NCI-H748 (cell line): ENCODE results near the gene DRC7.
"Not testable (repeated sequence)": the region's sequence is repeated elsewhere in the genome, so short reads cannot be mapped to it uniquely, and the experiment has no call there.

ENCODE experiments used
- DNase-seq: peaks from one replicate; lab custom pipeline; 2025; ENCODE audit not compliant: unreplicated experiment; lab: John Stamatoyannopoulos, UW

Gene DRC7

DNA sequence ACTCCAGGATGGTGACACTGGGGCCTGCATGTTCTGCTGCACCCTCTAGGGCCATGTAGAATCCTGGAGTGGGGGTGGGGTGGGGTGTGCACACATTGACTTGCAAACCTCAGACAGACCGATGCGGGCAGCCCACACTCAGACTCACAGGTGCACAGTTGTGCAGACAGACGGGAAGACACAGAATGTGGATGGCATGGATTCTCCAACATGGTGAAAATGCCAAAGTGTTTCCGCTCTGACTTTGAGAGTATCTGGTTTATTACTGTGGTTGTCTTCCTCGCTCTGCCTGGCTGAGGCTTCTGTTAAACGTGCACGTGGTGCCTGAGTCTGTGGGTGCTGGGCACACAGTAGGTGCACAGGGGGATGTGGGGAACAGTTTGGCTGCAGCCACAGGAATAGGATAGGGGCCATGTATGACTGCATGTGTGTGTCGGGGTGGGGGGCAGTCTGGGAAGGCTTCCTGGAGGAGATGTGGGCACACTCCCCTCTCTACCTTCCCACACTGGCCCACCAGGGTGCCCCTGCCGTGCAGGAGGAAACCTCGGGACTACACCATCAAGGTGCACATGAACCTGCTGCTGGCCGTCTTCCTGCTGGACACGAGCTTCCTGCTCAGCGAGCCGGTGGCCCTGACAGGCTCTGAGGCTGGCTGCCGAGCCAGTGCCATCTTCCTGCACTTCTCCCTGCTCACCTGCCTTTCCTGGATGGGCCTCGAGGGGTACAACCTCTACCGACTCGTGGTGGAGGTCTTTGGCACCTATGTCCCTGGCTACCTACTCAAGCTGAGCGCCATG, 35.5 kb upstream of the DRC7 start:
- no peak for DNase-seq

DNA sequence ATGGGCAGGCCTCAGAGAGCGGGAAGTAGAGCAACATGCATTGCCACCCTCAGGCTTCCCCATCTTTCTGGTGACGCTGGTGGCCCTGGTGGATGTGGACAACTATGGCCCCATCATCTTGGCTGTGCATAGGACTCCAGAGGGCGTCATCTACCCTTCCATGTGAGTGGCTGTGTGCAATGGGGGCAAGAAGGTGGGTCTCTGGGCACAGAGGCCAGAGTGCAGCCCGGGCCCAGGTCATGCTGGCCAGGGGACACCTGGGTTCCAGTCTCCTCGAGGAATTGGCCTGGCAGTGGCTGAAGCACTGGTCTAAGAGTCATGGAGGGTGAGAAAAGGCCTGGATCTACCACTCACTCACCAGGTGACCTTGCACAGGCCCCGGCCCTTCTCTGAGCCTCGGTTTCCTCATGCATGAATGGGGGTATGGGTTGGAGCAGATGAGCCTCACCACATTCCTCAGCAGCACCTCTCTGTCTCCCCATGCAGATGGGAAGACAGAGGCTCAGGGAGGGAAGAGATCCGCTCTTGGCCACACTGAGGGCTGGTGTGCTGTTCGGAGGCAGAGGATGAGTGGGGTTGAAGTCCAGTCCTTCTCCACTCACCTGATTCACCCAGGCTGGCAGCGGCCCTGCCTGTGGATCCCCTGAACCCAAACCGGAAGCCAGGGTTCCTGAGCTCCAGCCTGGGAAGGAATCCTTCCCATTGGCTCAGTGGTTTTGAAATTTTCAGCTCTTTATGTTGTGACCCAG, 33.7 kb upstream of the DRC7 start:
- DNase-seq, result no peak

DNA sequence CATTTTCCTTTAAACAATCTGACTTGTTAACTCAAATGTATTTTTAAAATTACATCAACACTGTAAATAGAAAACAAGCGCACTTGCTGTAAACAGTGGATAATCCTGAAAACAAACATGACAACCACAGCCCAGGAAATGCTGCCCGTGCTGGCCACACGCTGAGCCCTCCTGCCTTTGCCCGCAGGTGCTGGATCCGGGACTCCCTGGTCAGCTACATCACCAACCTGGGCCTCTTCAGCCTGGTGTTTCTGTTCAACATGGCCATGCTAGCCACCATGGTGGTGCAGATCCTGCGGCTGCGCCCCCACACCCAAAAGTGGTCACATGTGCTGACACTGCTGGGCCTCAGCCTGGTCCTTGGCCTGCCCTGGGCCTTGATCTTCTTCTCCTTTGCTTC, 33.1 kb upstream of the DRC7 start:
- DNase-seq, result no peak

DNA sequence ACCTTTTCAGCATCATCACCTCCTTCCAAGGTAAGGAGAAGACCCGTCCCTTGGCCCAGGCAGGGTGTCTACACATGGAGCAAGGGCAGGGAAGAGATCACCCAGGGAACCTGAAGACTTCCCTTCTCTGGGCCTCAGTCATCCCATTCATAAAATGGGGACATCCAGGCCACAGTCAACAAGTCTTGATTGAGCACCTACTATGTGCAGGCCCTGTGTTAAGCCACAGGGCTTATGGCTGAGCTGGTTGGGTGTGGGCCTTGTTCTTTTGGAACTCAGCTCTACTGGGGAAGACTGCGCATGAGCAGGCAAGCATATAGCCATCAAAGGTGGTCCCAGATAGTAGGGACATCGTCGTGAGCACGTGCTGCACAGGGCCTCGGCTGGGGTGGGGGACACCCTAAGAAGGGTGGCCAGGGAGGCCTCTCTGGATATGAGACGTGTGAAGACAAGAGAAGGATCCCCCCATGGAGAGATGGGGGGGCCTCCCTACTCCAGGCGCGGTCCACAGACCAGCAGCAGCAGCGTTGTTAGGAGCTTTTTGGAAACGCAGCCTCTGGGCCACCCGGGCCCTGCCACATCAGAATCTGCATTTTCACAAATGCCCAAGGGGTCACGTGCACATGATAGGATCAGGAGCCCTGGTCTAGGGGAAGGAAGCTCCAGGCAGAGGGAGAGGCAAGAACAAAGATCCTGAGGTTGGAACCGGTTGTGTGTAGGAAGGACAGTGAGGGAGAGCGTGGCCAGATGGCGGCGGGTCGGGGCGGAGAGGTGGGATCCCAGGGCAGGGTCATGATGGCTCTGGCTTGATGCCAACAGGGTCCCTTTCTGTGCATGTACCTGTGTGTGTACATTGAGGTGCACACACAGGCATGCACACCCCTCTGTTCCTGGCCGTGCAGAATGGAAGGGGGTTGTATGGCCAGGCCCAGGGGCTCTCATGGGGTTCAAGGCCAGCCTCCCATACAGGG, 32.4 kb upstream of the DRC7 start:
- DNase-seq, result no peak

DNA sequence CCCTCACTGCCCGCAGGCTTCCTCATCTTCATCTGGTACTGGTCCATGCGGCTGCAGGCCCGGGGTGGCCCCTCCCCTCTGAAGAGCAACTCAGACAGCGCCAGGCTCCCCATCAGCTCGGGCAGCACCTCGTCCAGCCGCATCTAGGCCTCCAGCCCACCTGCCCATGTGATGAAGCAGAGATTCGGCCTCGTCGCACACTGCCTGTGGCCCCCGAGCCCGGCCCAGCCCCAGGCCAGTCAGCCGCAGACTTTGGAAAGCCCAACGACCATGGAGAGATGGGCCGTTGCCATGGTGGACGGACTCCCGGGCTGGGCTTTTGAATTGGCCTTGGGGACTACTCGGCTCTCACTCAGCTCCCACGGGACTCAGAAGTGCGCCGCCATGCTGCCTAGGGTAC, 31.2 kb upstream of the DRC7 start:
- DNase-seq, result no peak

DNA sequence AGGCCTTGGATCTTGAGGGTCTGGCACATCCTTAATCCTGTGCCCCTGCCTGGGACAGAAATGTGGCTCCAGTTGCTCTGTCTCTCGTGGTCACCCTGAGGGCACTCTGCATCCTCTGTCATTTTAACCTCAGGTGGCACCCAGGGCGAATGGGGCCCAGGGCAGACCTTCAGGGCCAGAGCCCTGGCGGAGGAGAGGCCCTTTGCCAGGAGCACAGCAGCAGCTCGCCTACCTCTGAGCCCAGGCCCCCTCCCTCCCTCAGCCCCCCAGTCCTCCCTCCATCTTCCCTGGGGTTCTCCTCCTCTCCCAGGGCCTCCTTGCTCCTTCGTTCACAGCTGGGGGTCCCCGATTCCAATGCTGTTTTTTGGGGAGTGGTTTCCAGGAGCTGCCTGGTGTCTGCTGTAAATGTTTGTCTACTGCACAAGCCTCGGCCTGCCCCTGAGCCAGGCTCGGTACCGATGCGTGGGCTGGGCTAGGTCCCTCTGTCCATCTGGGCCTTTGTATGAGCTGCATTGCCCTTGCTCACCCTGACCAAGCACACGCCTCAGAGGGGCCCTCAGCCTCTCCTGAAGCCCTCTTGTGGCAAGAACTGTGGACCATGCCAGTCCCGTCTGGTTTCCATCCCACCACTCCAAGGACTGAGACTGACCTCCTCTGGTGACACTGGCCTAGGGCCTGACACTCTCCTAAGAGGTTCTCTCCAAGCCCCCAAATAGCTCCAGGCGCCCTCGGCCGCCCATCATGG, 30.5 kb upstream of the DRC7 start:
- DNase-seq, result no peak

DNA sequence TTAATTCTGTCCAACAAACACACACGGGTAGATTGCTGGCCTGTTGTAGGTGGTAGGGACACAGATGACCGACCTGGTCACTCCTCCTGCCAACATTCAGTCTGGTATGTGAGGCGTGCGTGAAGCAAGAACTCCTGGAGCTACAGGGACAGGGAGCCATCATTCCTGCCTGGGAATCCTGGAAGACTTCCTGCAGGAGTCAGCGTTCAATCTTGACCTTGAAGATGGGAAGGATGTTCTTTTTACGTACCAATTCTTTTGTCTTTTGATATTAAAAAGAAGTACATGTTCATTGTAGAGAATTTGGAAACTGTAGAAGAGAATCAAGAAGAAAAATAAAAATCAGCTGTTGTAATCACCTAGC, 30.0 kb upstream of the DRC7 start:
- DNase-seq, result no peak

DNA sequence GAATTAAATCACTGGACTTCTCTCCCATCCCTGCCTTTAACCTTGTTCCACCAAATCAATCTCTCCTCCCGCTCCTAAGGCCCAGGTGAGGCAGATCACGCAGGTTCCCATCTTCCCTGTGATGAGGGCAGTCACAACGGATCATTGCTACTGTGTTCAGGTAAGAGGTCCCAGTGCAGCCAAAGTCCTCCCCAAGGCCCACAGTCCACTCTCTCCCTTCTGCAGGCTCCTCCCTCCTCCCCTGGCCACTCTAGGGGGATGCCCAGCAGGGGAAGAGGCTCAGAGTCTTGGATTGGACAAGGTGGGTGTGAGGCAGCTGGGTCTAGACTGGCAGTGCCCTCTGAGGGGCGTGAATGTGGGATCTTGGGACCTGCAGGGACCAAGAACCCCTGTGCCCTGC, 29.1 kb upstream of the DRC7 start:
- DNase-seq, result no peak

DNA sequence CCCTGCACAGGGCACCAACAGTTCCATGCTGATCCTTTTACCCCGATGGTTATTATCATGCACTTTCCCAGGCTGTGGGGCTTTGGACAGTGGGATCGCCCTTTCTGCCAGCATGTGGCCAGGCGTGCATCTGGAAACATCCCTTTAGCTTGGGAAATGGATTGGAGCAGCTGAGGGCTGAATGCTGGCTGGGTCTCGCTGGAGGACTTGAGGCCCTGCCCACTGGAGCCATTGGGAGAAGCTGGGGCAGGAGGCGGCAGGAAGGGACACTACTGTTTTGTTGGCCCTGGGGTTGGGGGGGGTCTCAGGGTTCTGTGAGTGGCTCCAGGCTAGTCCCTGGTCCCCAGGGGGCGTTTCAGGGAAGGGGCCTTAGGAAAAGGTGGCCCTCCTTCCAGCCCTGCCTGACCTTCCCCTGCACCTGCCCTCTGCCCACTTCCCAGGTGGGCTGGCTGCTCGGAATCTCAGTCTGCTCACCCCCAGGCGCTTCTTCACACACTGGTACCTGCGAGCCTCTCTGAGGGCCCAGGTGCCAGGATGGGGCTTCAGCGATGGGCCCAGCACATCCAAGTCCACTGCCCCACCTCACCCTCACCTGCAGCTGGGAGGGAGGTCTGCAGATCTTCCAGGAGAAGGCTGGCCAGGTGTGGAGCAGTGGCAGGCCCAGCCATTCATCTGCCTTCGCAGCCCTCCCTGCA, 28.1 kb upstream of the DRC7 start:
- no peak for DNase-seq

DNA sequence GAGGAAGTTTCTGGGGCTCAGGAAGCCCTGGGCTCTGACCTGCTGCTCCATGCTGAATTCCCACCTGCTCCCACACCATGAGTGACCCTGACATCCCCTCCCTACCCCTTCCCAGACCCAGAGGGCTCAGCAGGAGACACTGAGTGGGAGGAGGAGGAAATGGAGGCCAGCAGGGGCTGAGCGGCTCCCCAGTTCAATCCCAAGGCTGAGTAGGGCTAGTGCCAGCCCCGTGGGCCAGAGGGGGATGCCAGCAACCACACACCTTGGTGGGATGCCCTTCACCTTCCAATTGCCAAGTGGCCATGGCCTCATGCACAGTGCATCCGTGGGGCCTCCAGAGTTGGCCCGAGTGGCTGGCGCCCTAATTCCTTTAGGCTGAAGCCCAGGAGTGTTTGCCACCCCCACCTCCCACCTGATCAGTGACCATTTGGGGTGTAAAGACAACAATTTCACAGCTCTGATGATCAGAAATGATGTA, 27.5 kb upstream of the DRC7 start:
- no peak for DNase-seq

DNA sequence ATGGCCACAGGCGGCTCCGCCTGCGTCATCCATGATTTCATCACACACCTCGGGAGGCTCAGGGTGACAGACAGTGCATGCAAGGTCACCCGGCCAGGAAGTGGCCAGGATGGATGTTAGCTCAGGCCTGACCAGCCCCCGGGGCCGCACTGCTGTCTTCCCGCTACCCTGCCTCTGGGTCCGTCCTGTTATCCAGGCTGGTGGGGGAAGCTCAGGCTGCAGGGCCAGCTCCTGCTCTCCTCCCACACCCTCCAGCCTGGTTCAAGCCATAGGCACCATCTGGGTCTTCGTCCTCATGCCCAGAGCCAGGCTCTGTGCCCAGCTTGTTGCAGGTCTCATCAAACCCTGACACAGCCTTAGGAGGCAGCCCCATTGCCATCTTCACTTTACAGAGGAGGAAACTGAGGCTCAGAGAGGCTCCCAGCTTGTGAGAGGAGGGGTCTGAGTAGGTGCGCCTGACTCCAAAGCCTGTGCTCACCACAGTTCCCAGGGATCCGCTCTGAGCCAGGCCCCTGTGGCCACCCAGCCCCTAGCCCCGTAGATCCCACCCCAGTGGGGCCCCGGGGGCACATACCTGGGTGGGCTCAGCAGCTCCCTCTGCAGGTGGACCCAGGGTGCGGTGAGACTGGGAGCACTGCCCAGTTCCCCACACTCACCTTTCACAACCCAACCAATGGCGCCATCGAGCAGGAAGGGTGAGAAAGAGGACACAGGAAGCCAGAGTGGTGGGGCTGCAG, 26.9 kb upstream of the DRC7 start:
- DNase-seq, result no peak

DNA sequence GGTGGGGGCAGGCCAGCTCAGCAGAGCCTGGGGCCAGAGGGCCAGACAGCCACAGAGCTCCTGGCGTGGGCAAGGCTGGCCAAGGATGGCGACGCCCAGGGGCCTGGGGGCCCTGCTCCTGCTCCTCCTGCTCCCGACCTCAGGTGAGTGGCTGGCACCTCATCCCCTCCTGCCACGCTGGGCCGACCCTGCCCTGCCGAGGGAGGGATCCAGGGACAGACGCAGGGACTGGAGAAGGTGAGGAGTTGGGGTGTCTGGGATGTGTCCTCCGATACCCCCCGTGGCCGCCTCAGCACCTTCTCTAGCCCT, 26.4 kb upstream of the DRC7 start, which contains the start of gene ADGRG3:
ADGRG3 (plus strand) TSS at position 44 of the 309 bp plus-strand sequence; CDS start at position 86, 42 bp downstream.
- no peak for DNase-seq

DNA sequence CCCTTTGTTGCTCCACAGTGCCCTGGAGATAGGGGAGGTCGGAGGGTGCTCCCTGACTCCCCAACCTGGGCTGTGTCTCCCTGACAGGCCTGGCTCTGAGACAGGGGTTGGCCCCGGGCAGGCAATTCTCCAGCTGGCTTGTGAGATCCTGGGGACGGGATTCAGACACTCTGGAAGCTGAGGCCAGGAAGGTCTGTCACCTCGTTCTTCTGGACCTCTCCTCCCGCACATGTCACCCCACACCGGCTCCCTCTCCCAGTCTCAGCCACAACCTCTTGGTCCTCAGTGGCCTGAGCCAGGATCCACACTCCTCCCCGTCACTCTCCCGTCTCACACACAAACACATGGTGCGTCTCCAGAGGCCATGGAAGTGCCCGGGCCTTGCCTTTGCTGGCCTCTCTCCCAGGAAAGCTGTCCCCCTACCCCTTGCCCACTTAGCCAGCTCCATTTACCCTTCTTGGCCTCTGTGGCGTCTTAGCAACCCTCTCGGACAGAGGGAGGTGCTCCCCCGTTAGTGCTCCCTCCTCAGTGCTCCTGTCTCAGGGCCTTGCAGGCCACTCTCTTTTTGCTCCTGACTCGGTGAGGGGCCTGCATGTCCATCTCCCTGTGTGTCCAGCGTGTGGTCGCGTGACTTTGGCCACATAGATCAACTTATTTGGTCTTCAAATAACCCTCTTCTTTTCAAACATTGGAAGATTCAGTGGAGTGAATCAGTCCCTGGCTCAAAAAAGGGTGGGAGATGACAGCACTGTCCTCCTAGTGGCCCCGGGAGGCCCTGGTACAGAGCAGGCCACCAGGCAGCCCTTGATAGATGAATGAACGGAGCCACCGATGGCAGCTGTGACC, 25.8 kb upstream of the DRC7 start:
- DNase-seq, result no peak

DNA sequence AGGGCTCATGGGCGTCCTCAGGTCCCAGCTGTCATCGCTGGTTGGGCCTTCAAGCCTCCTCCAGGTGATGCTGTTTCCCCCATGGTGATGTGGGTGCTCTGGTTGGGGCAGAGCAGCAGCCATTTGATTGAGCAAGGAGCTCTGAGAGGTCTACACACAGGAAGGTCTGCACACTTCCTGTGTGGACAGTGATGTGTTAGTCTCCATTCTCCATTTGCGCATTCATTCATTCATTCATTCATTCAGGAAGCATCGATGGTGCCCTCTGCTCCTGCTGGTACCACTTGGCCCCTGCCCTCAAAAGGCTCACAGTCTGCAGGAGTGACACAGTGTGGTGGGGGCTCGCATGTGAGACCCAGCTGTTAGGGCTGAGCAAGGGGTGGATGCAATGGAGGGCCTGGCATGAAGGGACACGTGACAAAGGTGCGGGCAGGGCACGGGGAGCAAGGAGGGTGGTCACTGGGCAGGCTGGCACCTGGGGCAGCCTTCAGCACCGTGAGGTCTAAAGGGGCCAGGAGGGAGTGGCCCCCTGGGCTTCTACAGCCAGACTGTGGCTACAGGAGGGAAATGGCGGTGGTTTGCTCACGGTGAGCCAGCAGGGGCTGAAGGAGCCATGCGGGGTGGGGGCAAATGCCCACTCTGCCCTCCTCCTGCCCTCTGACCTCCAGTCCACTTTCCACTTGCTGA, 25.0 kb upstream of the DRC7 start:
- DNase-seq, result peak; percentile 1

DNA sequence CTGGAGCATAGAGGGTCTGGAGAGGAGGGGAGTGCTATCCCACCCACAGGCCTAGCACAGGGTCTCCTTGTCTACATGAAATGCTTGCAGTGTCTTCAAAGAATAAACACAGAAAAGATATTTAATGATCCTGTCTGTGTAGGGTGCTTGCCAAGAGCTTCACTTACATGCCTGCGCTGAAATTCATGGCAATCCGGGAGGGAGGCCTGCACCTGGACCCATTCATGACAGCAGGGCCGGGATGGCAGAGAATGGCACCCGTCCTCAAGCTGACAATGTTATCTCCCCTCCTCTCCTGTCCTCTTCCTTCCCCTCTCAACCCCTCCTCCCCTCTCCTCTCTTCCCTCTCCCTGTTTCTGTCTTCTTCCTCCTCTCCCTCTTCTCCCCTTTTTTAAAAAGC, 24.4 kb upstream of the DRC7 start:
- DNase-seq, result no peak

DNA sequence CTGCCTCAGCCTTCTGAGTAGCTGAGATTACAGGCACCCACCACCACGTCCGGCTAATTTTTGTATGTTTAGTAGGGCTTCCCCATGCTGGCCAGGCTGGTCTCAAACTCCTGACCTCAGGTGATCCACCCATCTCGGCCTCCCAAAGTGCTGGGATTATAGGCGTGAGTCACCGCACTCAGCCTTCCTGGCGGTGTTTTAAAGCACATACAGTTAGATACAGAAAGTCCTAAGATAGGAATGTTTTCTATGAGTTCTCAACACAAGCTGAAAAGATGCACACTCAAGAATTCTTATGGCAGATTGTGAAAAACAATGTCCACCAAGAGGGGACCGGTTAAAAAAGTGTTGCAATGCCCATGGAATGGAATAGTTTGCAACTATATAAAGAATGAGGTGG, 23.2 kb upstream of the DRC7 start:
- DNase-seq, result not testable (repeated sequence)

DNA sequence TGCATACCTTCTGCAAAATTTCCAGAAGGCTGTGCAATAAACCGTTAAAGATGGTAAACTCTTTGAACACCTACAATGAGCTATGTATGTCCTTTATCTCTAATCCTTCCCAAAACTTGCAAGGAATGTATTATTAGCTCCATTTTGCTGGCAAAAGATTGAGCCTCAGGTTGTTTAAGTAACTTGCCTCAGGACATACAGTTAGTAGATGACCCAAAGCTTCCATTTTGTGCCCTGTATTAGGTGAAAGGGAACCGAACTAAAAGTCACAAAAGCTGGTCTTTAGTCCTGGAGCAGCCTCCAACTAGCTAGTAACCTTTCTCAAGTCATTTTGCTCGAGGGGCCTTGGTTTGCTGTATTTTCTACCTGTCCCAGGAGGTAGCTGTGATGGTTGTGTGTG, 22.2 kb upstream of the DRC7 start:
- no peak for DNase-seq

DNA sequence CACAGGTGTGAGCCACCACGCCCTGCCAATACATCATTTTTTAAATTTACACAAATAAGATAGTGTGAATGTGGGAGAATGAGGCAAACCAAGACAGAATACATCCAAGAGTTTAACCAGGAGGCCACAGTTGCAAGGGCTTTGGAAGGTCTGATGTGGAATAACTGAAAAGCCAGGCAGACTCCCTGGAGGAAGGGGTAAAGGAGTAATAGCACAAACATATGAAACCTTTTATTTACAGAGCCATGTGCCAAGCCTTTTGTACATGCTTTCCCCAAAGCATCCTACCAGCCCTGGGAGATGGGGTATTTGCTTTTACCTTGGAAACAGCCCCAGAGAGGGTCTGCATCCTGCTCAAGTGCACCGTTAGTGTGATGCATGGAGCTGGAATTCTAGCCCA, 21.8 kb upstream of the DRC7 start:
- DNase-seq, result no peak
